Prostate gland (tissue), 2 donors: ENCODE measurements around the gene HMX1.

Experiments used
- CTCF ChIP-seq, 4 experiments: fragments of 200-600 bp in 2 of 4; fragments of 450-650 bp in 2 of 4; sonication (generic) in 2 of 4; IDR thresholded peaks; 1 replicate in 3 of 4; 2 replicates in 1 of 4; pipeline ENCODE4 v1.5.1; 2016 to 2019; ENCODE audit warnings: antibody characterized with exemption in 4 of 4, mild to moderate bottlenecking in 2 of 4, moderate library complexity in 2 of 4
- POLR2A ChIP-seq: fragments of 450-650 bp; IDR thresholded peaks from one replicate; pipeline ENCODE4 v1.6.1; 2016; ENCODE audit warnings: antibody characterized with exemption, mild to moderate bottlenecking
- POLR2AphosphoS5 ChIP-seq: sonication (generic); formaldehyde crosslinking; IDR thresholded peaks from one replicate; pipeline ENCODE4 v1.6.1; 2017; ENCODE audit warnings: antibody characterized with exemption

GRCh38 chr4:8847331-8847730 lies 24.3 kb downstream of the HMX1 start:
- TF ChIP-seq POLR2A: no peak
- no peak for TF ChIP-seq CTCF (IDR thresholded peaks at IDR 0.05)
- no peak for TF ChIP-seq POLR2AphosphoS5
